IPS-NIHi7 (cell line): ENCODE measurements around the gene OTUD6A.
A peak's percentile ranks its signal among the peaks of the same experiment; 100 is the strongest.

Source experiments
- DNase-seq: peaks from one replicate; pipeline ENCODE4 v3.0.0; 2012; ENCODE audit warnings: mixed read lengths; ENCODE audit errors: extremely low spot score

Gene OTUD6A

DNA sequence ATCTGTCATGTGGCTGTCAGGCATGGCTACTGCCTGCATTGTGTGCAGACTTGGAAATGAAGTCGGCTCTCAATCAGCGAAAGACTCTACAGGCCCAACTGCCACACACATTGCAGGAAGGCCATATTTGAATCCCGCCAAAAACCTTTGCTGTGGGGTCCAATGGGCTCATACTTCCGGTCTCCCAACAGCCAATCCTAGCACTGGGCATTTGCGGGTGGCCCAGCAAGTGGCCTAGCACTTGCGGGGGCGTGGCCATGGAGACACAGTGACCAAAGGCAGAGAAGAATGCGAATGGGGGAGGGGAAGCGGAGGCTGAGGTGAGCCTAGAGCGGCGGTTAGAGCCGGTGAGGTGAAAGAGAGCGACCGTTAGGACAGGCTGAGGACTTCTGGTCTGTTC lies at the start of gene OTUD6A:
OTUD6A (plus strand) TSS at position 382 of the 400 bp plus-strand sequence. CDS start 68 bp downstream, outside the sequence.
- no peak for DNase-seq

GRCh38 chrX:70012756-70013155 lies 49.5 kb upstream of the OTUD6A start:
- DNase-seq: no peak

GRCh38 chrX:70013466-70014381 lies 48.5 kb upstream of the OTUD6A start:
- no peak for DNase-seq

- DNase-seq: no peak
These were observed 45.7 kb upstream of the OTUD6A start for GRCh38 chrX:70016513-70016912.

DNA sequence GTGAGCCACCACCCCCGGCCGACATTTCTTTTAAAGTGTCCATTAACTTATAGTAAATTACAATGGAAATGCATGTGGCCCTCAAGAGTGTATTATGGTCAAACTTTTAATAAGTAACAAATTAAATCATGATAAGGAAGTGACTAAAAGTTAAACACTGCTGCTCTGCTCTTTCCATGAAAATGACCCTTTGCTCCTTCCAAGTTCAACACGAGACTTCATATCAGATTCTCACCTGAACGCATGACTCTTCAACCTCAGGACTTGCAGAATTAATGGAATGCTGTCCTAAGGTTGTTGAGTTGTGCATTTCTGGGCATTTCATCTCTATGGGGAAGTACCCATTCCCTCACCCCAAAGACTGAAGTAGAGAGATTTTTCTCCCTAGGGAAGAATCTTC lies 39.6 kb upstream of the OTUD6A start:
- DNase-seq: no peak

DNA sequence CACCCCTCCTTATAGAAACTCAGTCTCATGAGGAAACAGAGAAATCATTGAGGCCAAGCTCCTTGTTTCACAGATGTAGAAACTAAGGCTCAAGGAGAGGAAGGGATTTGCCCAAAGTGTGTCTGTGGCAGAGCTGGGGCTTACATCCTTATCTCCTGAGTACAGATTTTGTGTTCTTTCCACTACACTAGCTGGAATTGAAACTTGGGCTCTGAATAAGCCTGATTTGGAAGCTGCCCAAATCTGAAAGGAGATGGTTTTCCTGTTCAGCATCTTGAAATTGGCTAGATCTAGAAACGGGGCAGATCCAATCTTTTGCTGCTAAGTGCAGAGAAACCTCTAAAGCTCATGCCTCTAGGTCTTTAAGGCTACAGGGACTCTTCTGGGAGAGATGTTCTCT lies 36.8 kb upstream of the OTUD6A start:
- no peak for DNase-seq

GRCh38 chrX:70026112-70026850 lies 36.0 kb upstream of the OTUD6A start:
- DNase-seq: no peak

DNA sequence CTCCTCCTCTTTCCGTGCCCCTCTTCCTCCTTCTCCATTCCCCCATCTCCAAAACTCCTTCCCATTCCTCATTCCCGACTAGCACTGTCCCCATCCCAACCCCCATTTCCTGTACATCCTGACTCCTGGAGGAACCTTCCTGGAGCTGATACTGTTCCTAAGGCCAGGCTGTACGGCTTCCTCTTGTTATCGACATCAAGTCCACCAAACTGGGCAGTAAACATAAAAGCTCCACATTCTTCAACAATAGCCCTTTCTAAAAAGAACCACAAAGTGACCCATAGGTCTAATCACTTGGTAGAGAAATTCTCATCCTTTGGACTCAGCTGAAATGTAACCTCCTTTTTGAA lies 35.4 kb upstream of the OTUD6A start:
- no peak for DNase-seq

DNA sequence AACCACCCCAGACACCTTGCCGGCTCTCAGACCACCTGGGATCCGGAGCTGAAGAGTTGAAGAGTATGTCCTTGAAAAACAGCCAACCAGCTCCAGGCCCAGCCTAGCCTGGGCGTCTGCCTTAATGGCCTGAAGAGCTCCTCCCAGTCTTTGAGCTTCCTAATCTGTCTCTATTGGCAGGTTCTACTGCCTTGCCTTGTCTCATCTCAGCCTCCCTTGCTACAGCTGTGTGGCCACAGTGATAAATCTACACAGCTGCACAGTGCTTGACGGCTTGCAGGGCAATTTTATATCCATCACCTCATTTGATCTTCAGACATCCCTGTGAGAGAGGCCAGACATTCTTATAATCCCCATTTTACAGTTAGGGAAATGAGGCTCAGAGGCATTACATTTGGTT lies 32.4 kb upstream of the OTUD6A start:
- no peak for DNase-seq

DNA sequence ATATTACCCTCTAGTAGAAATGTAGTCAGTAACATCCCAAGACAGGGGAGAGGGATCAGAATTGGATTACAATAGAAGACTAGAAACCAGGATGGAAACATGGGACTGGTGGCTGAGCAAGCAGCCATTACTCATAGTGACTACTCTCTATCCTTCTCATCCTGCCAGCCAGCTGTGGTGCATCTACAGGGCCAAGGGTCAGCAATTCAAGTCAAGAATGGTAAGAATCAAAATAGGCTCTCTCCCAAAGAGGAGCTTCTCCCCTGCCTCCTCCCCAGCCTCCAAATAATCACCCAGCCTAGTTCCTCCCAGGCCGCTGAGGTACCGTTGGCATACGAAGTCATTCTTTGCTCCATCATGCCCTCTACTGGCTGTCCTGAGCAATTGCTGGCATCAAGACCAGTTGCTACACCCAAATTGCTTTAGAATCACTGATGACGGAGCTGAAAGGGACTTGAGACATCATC lies 31.9 kb upstream of the OTUD6A start:
- peak; percentile 67 for DNase-seq

DNA sequence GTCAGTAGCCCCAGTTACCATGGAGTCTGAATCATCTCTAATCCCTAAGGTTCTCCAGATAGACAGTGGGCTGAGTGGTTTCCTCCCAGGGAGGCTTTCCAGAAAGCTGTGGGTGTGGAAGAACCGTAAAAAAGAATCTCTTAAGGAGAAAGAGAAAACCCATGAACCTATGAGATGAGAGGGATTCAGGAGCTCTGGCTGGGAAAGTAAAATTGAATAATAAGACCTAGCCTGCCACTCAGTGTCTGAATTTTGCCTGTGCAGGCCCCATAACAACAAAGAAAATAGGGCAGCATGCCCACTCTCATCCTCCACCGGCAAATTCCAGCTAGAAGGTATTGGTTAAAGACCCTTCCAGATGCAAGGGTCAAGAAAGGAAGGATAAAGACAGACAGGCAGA lies 29.5 kb upstream of the OTUD6A start:
- DNase-seq: no peak

GRCh38 chrX:70033348-70034051 lies 28.8 kb upstream of the OTUD6A start:
- DNase-seq: peak; percentile 65

DNA sequence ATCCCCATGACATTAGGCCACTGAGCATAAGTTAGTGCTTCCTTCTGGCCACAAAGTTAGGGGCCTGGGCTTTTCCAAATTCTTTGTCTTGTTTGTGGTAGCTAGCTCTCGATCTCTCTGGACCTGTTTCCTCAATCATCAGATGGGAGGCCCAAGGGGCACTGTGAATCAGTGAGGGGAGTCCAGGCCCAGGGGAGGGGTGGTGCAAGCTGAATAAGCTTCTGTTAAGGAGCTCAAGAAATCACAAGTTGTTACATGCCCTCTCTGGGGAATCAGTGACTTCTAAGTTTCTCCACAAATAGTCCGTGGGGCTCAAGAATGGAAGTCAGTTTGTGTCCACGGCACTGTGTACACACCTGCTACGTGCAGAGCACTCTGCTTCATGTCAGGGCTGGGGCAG lies 27.6 kb upstream of the OTUD6A start:
- DNase-seq: no peak

- no peak for DNase-seq
These were observed 23.7 kb upstream of the OTUD6A start for GRCh38 chrX:70038515-70038914.

DNA sequence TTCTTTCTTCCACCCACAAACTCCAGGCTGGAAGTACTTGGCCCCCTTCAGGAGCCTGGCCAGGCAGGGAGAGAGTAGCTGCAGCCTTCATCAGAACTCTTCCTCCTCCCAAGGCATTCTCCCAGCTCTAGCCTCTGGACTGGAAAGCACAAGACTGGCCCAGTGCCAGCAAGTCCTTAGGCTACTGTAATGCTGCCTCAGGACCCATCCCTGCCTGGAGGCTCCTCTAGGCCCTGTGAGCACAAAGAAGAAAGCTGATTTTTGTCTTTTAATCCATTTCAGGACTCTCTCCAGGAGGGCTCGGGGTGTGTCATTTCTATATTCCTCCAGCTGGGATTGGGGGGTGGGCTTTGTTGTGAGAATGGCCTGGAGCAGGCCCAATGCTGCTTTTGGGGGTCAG lies 23.3 kb upstream of the OTUD6A start:
- no peak for DNase-seq

GRCh38 chrX:70039758-70040157 lies 22.5 kb upstream of the OTUD6A start:
- DNase-seq: no peak

DNA sequence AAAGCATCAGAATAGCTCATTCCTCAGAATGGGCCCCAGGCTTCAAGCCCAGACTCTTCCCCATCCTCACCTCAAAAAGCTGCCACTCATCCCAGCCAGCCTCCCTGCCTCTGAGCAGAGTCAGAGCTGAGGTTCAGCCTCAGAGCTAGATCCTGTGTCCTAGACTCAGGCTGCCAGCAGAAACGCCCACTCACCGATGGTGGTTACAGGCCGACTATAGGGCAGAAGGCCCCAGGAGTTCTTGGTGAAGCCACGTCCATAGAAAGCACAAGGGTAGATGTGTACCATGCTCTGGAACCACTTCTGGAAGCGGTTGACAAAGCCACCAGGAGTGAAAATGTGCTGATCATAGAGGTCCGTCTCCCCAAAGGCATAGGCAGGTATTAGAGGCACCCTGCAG lies 20.3 kb upstream of the OTUD6A start:
- DNase-seq: no peak

GRCh38 chrX:70042399-70043371 lies 19.6 kb upstream of the OTUD6A start:
- peak; percentile 24 for DNase-seq

GRCh38 chrX:70043685-70044084 lies 18.6 kb upstream of the OTUD6A start:
- no peak for DNase-seq

GRCh38 chrX:70044541-70045245 lies 17.6 kb upstream of the OTUD6A start:
- no peak for DNase-seq
